H1 (cell line): ENCODE results near the gene GLUL. TPM values are rescaled to one million over a fixed set of nuclear protein-coding genes. Genes with fewer than 3 reads are reported as not detected.

Experiments used
- CTCF ChIA-PET: fragments of 300-600 bp; sonication (Branson Sonifier 250); formaldehyde crosslinking; loops from one replicate; lab custom pipeline; 2021; ENCODE audit not compliant: partially characterized antibody; lab: Charles Lee
- POLR2A ChIA-PET: fragments of 300-600 bp; sonication (Branson Sonifier 250); formaldehyde crosslinking; loops from one replicate; lab custom pipeline; 2021; ENCODE audit warnings: inconsistent platforms; ENCODE audit not compliant: partially characterized antibody; lab: Charles Lee
- DNase-seq, 2 experiments: peaks; one replicate each; pipeline versions ENCODE4 v3.0.0 to v3.0.0-alpha.2; 2010 to 2022; ENCODE audit warnings: low spot score in 2 of 2, low read depth in 1 of 2, mixed read lengths in 1 of 2
- FAIRE-seq: peaks from 2 replicates; lab custom pipeline; 2011; peaks lifted over from hg19 to GRCh38; lab: Jason Lieb, UNC
- H2AFZ ChIP-seq: 2 replicates; pipeline ENCODE4 v1.8.1; 2012; ENCODE audit warnings: low read length, inconsistent platforms
- H2AK5ac ChIP-seq: 2 replicates; pipeline ENCODE4 v1.6.1; 2013; ENCODE audit warnings: low read depth, low read length
- H2BK120ac ChIP-seq: replicated peaks from 2 replicates; pipeline ENCODE3; 2013; ENCODE audit warnings: low read depth, low read length, inconsistent platforms
- H2BK12ac ChIP-seq: 2 replicates; pipeline ENCODE4 v1.6.1; 2013; ENCODE audit warnings: low read depth, low read length
- H2BK15ac ChIP-seq: 2 replicates; pipeline ENCODE4 v1.6.1; 2013; ENCODE audit warnings: low read length
- H2BK20ac ChIP-seq: 2 replicates; pipeline ENCODE4 v1.6.1; 2013; ENCODE audit warnings: low read length
- H2BK5ac ChIP-seq: 2 replicates; pipeline ENCODE4 v1.6.1; 2013; ENCODE audit warnings: low read depth, low read length
- H3K14ac ChIP-seq: 2 replicates; pipeline ENCODE4 v1.6.1; 2013; ENCODE audit warnings: inconsistent platforms; ENCODE audit not compliant: insufficient read length
- H3K18ac ChIP-seq: 2 replicates; pipeline ENCODE4 v1.6.1; 2013; ENCODE audit warnings: low read length; ENCODE audit errors: extremely low read depth
- H3K23ac ChIP-seq: 2 replicates; pipeline ENCODE4 v1.6.1; 2013; ENCODE audit warnings: inconsistent platforms; ENCODE audit not compliant: insufficient read length
- H3K23me2 ChIP-seq: 2 replicates; pipeline ENCODE4 v1.6.1; 2013; ENCODE audit warnings: low read depth, low read length
- H3K27ac ChIP-seq: 2 replicates; pipeline ENCODE4 v1.6.1; 2011; ENCODE audit warnings: low read depth, low read length, inconsistent platforms
- H3K27me3 ChIP-seq, 4 experiments: replicated peaks in 1 of 4; 1 replicate in 1 of 4; 2 replicates in 3 of 4; pipeline versions ENCODE4 v1.6.1 to v1.8.1; 2011 to 2013; ENCODE audit warnings: low read length in 3 of 4, mild to moderate bottlenecking in 3 of 4, inconsistent platforms in 2 of 4, mixed read lengths in 2 of 4, moderate library complexity in 1 of 4; ENCODE audit not compliant: control insufficient read depth in 3 of 4, insufficient read depth in 3 of 4; ENCODE audit errors: extremely low read depth in 1 of 4
- H3K36me3 ChIP-seq, 4 experiments: 2 replicates each; pipeline versions ENCODE4 v1.6.1 to v1.8.1; 2011 to 2013; ENCODE audit warnings: mild to moderate bottlenecking in 4 of 4, low read length in 3 of 4, moderate library complexity in 2 of 4, control low read depth in 1 of 4, inconsistent platforms in 1 of 4; ENCODE audit not compliant: insufficient read depth in 4 of 4, control insufficient read depth in 2 of 4
- H3K4ac ChIP-seq: replicated peaks from 2 replicates; pipeline ENCODE3; 2013; ENCODE audit warnings: low read length, low read depth, mixed read lengths, inconsistent platforms; ENCODE audit not compliant: insufficient read length
- H3K4me1 ChIP-seq, 4 experiments: replicated peaks in 1 of 4; 1 replicate in 1 of 4; 2 replicates in 3 of 4; pipeline versions ENCODE4 v1.6.1 to v1.8.1; 2011 to 2013; ENCODE audit warnings: low read length in 3 of 4, inconsistent platforms in 2 of 4, mixed read lengths in 1 of 4; ENCODE audit not compliant: insufficient read depth in 4 of 4, control insufficient read depth in 3 of 4
- H3K4me2 ChIP-seq, 2 experiments: 2 replicates each; pipeline versions ENCODE4 v1.6.1 to v1.8.1; 2011 to 2013; ENCODE audit warnings: low read depth in 2 of 2, low read length in 2 of 2, control low read depth in 1 of 2, inconsistent platforms in 1 of 2, mild to moderate bottlenecking in 1 of 2; ENCODE audit not compliant: insufficient read depth in 1 of 2
- H3K4me3 ChIP-seq, 4 experiments: fragments of 200-600, 300-600 bp in 1 of 4; sonication (generic), shearing (Covaris generic), sonication (Bioruptor Twin) in 1 of 4; 2 replicates each; pipeline versions ENCODE4 v1.5.1 to v1.8.1; 2011 to 2016; ENCODE audit warnings: low read length in 4 of 4, low read depth in 3 of 4, control low read depth in 2 of 4, inconsistent platforms in 2 of 4, mild to moderate bottlenecking in 2 of 4, mixed read lengths in 1 of 4, moderate library complexity in 1 of 4; ENCODE audit not compliant: insufficient read depth in 2 of 4; ENCODE audit errors: extremely low read depth in 1 of 4
- H3K56ac ChIP-seq: replicated peaks from 2 replicates; pipeline ENCODE3; 2013; ENCODE audit warnings: low read depth, mild to moderate bottlenecking, mixed read lengths, low read length, inconsistent platforms; ENCODE audit not compliant: insufficient read length
- H3K79me1 ChIP-seq: 2 replicates; pipeline ENCODE4 v1.6.1; 2013; ENCODE audit warnings: low read depth, low read length, control low read depth
- H3K79me2 ChIP-seq, 2 experiments: 2 replicates each; pipeline versions ENCODE4 v1.6.1 to v1.8.1; 2012 to 2013; ENCODE audit warnings: low read length in 2 of 2, mild to moderate bottlenecking in 2 of 2, inconsistent platforms in 1 of 2; ENCODE audit not compliant: insufficient read depth in 2 of 2, control insufficient read depth in 1 of 2
- H3K9ac ChIP-seq, 4 experiments: replicated peaks in 1 of 4; 1 replicate in 1 of 4; 2 replicates in 3 of 4; pipeline versions ENCODE4 v1.6.1 to v1.8.1; 2011 to 2013; ENCODE audit warnings: low read depth in 3 of 4, low read length in 3 of 4, control low read depth in 2 of 4, mild to moderate bottlenecking in 2 of 4, moderate library complexity in 2 of 4, inconsistent platforms in 1 of 4; ENCODE audit errors: extremely low read depth in 1 of 4
- H3K9me3 ChIP-seq, 2 experiments: 2 replicates each; pipeline versions ENCODE4 v1.6.1 to v1.8.1; 2012 to 2013; ENCODE audit warnings: mild to moderate bottlenecking in 2 of 2, moderate library complexity in 2 of 2, control low read depth in 1 of 2, inconsistent platforms in 1 of 2, low read depth in 1 of 2, low read length in 1 of 2, mixed read lengths in 1 of 2; ENCODE audit not compliant: insufficient read depth in 2 of 2
- H4K20me1 ChIP-seq, 2 experiments: replicated peaks in 1 of 2; 2 replicates each; pipeline versions ENCODE3 to v1.8.1; 2011 to 2013; ENCODE audit warnings: inconsistent platforms in 2 of 2, low read length in 2 of 2, mild to moderate bottlenecking in 1 of 2; ENCODE audit not compliant: insufficient read depth in 2 of 2, control insufficient read depth in 1 of 2
- H4K5ac ChIP-seq: 2 replicates; pipeline ENCODE4 v1.6.1; 2013; ENCODE audit warnings: low read length, low read depth, mixed read lengths, inconsistent platforms; ENCODE audit not compliant: insufficient read length
- H4K8ac ChIP-seq: 2 replicates; pipeline ENCODE4 v1.8.0; 2013; ENCODE audit warnings: mild to moderate bottlenecking, moderate library complexity, low read length, inconsistent platforms; ENCODE audit not compliant: insufficient read depth; ENCODE audit errors: extremely low read depth
- H4K91ac ChIP-seq: replicated peaks from 2 replicates; pipeline ENCODE3; 2013; ENCODE audit warnings: low read length, mixed read lengths, inconsistent platforms; ENCODE audit not compliant: insufficient read length
- BRCA1 ChIP-seq: IDR thresholded peaks from 2 replicates; pipeline ENCODE4 v1.6.1; 2012; ENCODE audit warnings: low read depth, low read length, improper control_type of control experiment
- CBX5 ChIP-seq: fragments of 300-800, 300-1000 bp; sonication (generic); IDR thresholded peaks from 2 replicates; pipeline ENCODE4 v1.7.1; 2016; ENCODE audit warnings: antibody characterized with exemption, low read length, low read depth
- CTCF ChIP-seq, 3 experiments: IDR thresholded peaks; 1 replicate in 2 of 3; 2 replicates in 1 of 3; pipeline versions ENCODE4 v1.5.1 to v1.6.1; 2011; ENCODE audit warnings: low read length in 3 of 3, mild to moderate bottlenecking in 3 of 3, inconsistent platforms in 2 of 3, low read depth in 1 of 3, moderate library complexity in 1 of 3; ENCODE audit not compliant: insufficient read depth in 1 of 3; ENCODE audit errors: control extremely low read depth in 1 of 3
- HDAC6 ChIP-seq: IDR thresholded peaks from one replicate; pipeline ENCODE4 v1.7.1; 2012; ENCODE audit warnings: low read depth, mild to moderate bottlenecking, inconsistent platforms, low read length, moderate library complexity
- POLR2AphosphoS5 ChIP-seq: IDR thresholded peaks from 2 replicates; pipeline ENCODE4 v1.6.1; 2011; ENCODE audit warnings: low read depth, low read length
- POU5F1 ChIP-seq: IDR thresholded peaks from 2 replicates; pipeline ENCODE4 v1.6.1; 2011; ENCODE audit warnings: low read depth, mild to moderate bottlenecking, low read length, moderate library complexity
- RFX5 ChIP-seq: IDR thresholded peaks from 2 replicates; pipeline ENCODE4 v1.6.1; 2011; ENCODE audit warnings: low read depth, low read length, improper control_type of control experiment, borderline replicate concordance
- RNF2 ChIP-seq: fragments of 200-900, 300-1000 bp; sonication (generic); IDR thresholded peaks from 2 replicates; pipeline ENCODE4 v1.7.1; 2016; ENCODE audit warnings: borderline replicate concordance, low read depth, mild to moderate bottlenecking, antibody characterized with exemption, low read length; ENCODE audit not compliant: poor library complexity, severe bottlenecking; ENCODE audit errors: missing control alignments
- SRF ChIP-seq: IDR thresholded peaks from 2 replicates; pipeline ENCODE4 v1.6.1; 2011; ENCODE audit warnings: mild to moderate bottlenecking, low read depth, low read length, moderate library complexity
- SUZ12 ChIP-seq: fragments of 200-600 bp; sonication (generic); IDR thresholded peaks from 2 replicates; pipeline ENCODE4 v1.6.1; 2012; ENCODE audit warnings: mild to moderate bottlenecking, inconsistent platforms, low read length, moderate library complexity, mixed read lengths
- TAF7 ChIP-seq: optimal IDR thresholded peaks from 2 replicates; pipeline ENCODE3; 2011; ENCODE audit warnings: low read depth, mild to moderate bottlenecking, inconsistent platforms, low read length, moderate library complexity, borderline replicate concordance
- polyA plus RNA-seq, 7 experiments: library from polyadenylated mRNA; depleted of rRNA in 3 of 7; stranded (reverse) in 5 of 7; unstranded in 2 of 7; fragments of >200 nt in 5 of 7; fragments of 200-250 nt in 2 of 7; gene quantifications; 1 replicate in 5 of 7; 2 replicates in 1 of 7; 4 replicates in 1 of 7; pipeline versions ENCODE4 v1.2.1 to v1.2.3, GENCODE V29; 2011 to 2013; ENCODE audit warnings: missing spikeins in 2 of 7, mixed read lengths in 2 of 7
- total RNA-seq: library from RNA; stranded (reverse); fragmentation: NEBNext Ultra II Directional; extraction: Animal tissue kit (Norgen Biotek cat#: 25700); gene quantifications from 2 replicates; pipeline ENCODE4 v1.2.1, GENCODE V29; 2021

The GLUL gene
- total and polyA plus RNA-seq, 2 of the 8 experiments (the other 6 are each of a cell fraction or from before 2014, with no cell fraction given), result 261 to 453 TPM

- H2BK20ac ChIP-seq, result no peak overlapping the region
- H4K8ac ChIP-seq, result no peak overlapping the region
- H3K79me2 ChIP-seq, result no peaks in the 10 kb centered on the region
- FAIRE-seq, result no peak
- no peaks in the 10 kb centered on the region for H3K23me2 ChIP-seq
- H2BK120ac ChIP-seq, result no peak overlapping the region
- H3K27me3 ChIP-seq, result no peaks in the 10 kb centered on the region
- H3K36me3 ChIP-seq, result peaks cover 0 to 8% (median 2%) of the 10 kb centered on the region in 4 experiments; a peak in 6 of 8 replicates
- no peak overlapping the region for H3K27ac ChIP-seq
- ChIA-PET CTCF (interaction anchor here (0.7 to 2.9 kb wide), 9 partner anchors 9 to 298 kb away, joined by 3 to 8 read pairs (median 4); no protein-coding TSS in a partner anchor), POLR2A (interaction anchor here (0.8 to 6.5 kb wide), 4 partner anchors 10 to 17 kb away, joined by 3 to 69 read pairs (median 6); partner anchors contain the start of gene GLUL)
- no peak overlapping the region for H3K4me3 ChIP-seq
- no peak overlapping the region for H2BK5ac ChIP-seq
- no peaks in the 10 kb centered on the region for H3K4me1 ChIP-seq
- H3K9ac ChIP-seq, result no peak overlapping the region
- no peaks in the 10 kb centered on the region for H4K20me1 ChIP-seq
- H3K23ac ChIP-seq, result no peak overlapping the region
- no peak overlapping the region for H4K5ac ChIP-seq
- H2AK5ac ChIP-seq, result no peak overlapping the region
- H2BK12ac ChIP-seq, result no peak overlapping the region
- H2AFZ ChIP-seq, result no peak overlapping the region
- H3K18ac ChIP-seq, result no peak overlapping the region
- H3K56ac ChIP-seq, result no peak overlapping the region
- no peak overlapping the region for H3K4me2 ChIP-seq
- no peaks in the 10 kb centered on the region for H3K79me1 ChIP-seq
- no peaks in the 10 kb centered on the region for H3K9me3 ChIP-seq
- no peak overlapping the region for H4K91ac ChIP-seq
- DNase-seq, result no peak
- H2BK15ac ChIP-seq, result no peak overlapping the region
- no peak overlapping the region for H3K14ac ChIP-seq
- H3K4ac ChIP-seq, result no peak overlapping the region
- TF ChIP-seq TAF7 (no peak), POLR2AphosphoS5 (no peak), SRF (no peak), RFX5 (no peak), CTCF (IDR thresholded peaks at IDR 0.05; ENCODE audit: control extremely low read depth in 1 of 3, insufficient read depth in 1 of 3, low read depth in 1 of 3, low read length in 3 of 3) (no peak), CBX5 (no peak), SUZ12 (no peak), BRCA1 (no peak), RNF2 (no peak), HDAC6 (no peak), POU5F1 (no peak)
Measured at GRCh38 chr1:182376936-182377574, 14.5 kb downstream of the GLUL start.
